Fibroblast of lung (primary cell): ENCODE data around the gene C1RL. TPM values are rescaled to one million over a fixed set of nuclear protein-coding genes. Genes with fewer than 3 reads are reported as not detected.

ENCODE experiments used
- DNase-seq, 2 donors: peaks; one replicate each; pipeline versions ENCODE4 v3.0.0 to v3.0.0-alpha.2; 2010; ENCODE audit warnings: low read depth in 2 of 2
- H2AFZ ChIP-seq: 2 replicates; pipeline ENCODE4 v1.5.1; 2012; ENCODE audit warnings: low read length, control low read depth, inconsistent platforms
- H3K27ac ChIP-seq: 2 replicates; pipeline ENCODE4 v1.5.1; 2011; ENCODE audit warnings: low read length, control low read depth; ENCODE audit not compliant: insufficient read depth
- H3K27me3 ChIP-seq: 2 replicates; pipeline ENCODE4 v1.5.1; 2011; ENCODE audit warnings: mild to moderate bottlenecking, low read length; ENCODE audit not compliant: control insufficient read depth, insufficient read depth
- H3K36me3 ChIP-seq: 2 replicates; pipeline ENCODE4 v1.5.1; 2011; ENCODE audit warnings: low read length; ENCODE audit not compliant: control insufficient read depth, insufficient read depth
- H3K4me1 ChIP-seq: 2 replicates; pipeline ENCODE4 v1.5.1; 2011; ENCODE audit warnings: low read length; ENCODE audit not compliant: control insufficient read depth, insufficient read depth; ENCODE audit errors: extremely low read depth
- H3K4me2 ChIP-seq: 2 replicates; pipeline ENCODE4 v1.5.1; 2011; ENCODE audit warnings: low read length, control low read depth; ENCODE audit not compliant: insufficient read depth; ENCODE audit errors: extremely low read depth
- H3K4me3 ChIP-seq, 4 experiments: fragments of 200-600 bp in 1 of 4; sonication (generic) in 1 of 4; replicated peaks in 1 of 4; 2 replicates each; pipeline ENCODE4 v1.5.1; 2011 to 2016; ENCODE audit warnings: low read length in 4 of 4, low read depth in 3 of 4, mild to moderate bottlenecking in 3 of 4, control low read depth in 2 of 4, inconsistent platforms in 1 of 4, mixed read lengths in 1 of 4; ENCODE audit not compliant: insufficient read depth in 1 of 4; ENCODE audit errors: control extremely low read depth in 1 of 4
- H3K79me2 ChIP-seq: 2 replicates; pipeline ENCODE4 v1.5.1; 2012; ENCODE audit warnings: mild to moderate bottlenecking, low read length, inconsistent platforms; ENCODE audit not compliant: control insufficient read depth, insufficient read depth
- H3K9ac ChIP-seq: 2 replicates; pipeline ENCODE4 v1.5.1; 2011; ENCODE audit warnings: mild to moderate bottlenecking, low read length, control low read depth; ENCODE audit not compliant: insufficient read depth
- H3K9me3 ChIP-seq: 2 replicates; pipeline ENCODE4 v1.5.1; 2012; ENCODE audit warnings: low read depth, low read length; ENCODE audit not compliant: control insufficient read depth, insufficient read depth
- H4K20me1 ChIP-seq: 2 replicates; pipeline ENCODE4 v1.5.1; 2011; ENCODE audit warnings: low read length; ENCODE audit not compliant: control insufficient read depth, insufficient read depth; ENCODE audit errors: extremely low read depth
- EZH2 ChIP-seq: IDR thresholded peaks from 2 replicates; pipeline ENCODE4 v1.5.1; 2012; ENCODE audit warnings: low read length, control low read depth, mild to moderate bottlenecking; ENCODE audit errors: missing control alignments
- polyA plus RNA-seq, 2 donors: library from polyadenylated mRNA; depleted of rRNA in 1 of 2; stranded (reverse) in 1 of 2; unstranded in 1 of 2; fragments of >200 nt; gene quantifications; 2 replicates each; pipeline ENCODE4 v1.2.1, GENCODE V29; 2011 to 2012; ENCODE audit warnings: missing spikeins in 1 of 2
- total RNA-seq: library from RNA; depleted of rRNA; stranded (reverse); fragments of >200 nt; gene quantifications from 2 replicates; pipeline ENCODE4 v1.2.1, GENCODE V29; 2014
- TF ChIP-seq, protein P1 (sequence below), 2 donors: IDR thresholded peaks in 1 of 2; conservative IDR thresholded peaks in 1 of 2; 1 replicate in 1 of 2; 2 replicates in 1 of 2; pipeline ENCODE4 v1.5.1; 2011 to 2012; ENCODE audit warnings: low read length in 2 of 2, control low read depth in 1 of 2, inconsistent platforms in 1 of 2, low read depth in 1 of 2, mild to moderate bottlenecking in 1 of 2

C1RL gene
- total and polyA plus RNA-seq, 2 donors (not counting 1 experiment from before 2014, with no cell fraction given): 46.2 to 64.9 TPM

DNA sequence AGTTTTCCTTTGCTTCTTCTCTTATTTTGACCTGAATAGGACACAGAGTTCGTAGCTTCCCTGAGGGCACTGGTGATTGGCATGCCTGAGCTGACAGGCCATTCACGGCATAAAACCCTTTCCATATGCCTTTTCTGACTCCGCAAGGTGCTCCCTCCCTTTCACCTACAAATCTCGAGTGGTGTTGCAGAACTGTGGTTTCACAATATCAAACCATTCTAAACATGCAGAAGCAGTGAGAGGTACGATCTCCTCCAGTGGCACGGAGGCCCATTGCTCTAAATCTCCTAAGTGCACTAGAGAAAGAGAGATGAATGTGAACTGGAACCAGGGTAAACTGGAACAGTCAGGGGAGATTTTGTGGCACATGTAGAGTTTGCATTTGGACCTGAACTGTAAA, 45.0 kb upstream of the C1RL start:
- Histone ChIP-seq H3K79me2 (no peaks in the 10 kb centered on the region), H3K4me2 (no peak overlapping the region), H3K9ac (no peak overlapping the region), H3K27me3 (no peaks in the 10 kb centered on the region), H3K4me1 (no peaks in the 10 kb centered on the region), H3K36me3 (no peaks in the 10 kb centered on the region), H3K9me3 (no peaks in the 10 kb centered on the region), H4K20me1 (no peaks in the 10 kb centered on the region), H2AFZ (no peak overlapping the region), H3K27ac (no peak overlapping the region), H3K4me3 (no peak overlapping the region)
- TF ChIP-seq, protein P1, sequence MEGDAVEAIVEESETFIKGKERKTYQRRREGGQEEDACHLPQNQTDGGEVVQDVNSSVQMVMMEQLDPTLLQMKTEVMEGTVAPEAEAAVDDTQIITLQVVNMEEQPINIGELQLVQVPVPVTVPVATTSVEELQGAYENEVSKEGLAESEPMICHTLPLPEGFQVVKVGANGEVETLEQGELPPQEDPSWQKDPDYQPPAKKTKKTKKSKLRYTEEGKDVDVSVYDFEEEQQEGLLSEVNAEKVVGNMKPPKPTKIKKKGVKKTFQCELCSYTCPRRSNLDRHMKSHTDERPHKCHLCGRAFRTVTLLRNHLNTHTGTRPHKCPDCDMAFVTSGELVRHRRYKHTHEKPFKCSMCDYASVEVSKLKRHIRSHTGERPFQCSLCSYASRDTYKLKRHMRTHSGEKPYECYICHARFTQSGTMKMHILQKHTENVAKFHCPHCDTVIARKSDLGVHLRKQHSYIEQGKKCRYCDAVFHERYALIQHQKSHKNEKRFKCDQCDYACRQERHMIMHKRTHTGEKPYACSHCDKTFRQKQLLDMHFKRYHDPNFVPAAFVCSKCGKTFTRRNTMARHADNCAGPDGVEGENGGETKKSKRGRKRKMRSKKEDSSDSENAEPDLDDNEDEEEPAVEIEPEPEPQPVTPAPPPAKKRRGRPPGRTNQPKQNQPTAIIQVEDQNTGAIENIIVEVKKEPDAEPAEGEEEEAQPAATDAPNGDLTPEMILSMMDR (conservative IDR thresholded peaks at IDR 0.05 in 1 of 2, IDR thresholded peaks at IDR 0.05 in 1 of 2; ENCODE audit: low read depth in 1 of 2, low read length in 2 of 2): no peak
- no peak for TF ChIP-seq EZH2
- no peak for DNase-seq

DNA sequence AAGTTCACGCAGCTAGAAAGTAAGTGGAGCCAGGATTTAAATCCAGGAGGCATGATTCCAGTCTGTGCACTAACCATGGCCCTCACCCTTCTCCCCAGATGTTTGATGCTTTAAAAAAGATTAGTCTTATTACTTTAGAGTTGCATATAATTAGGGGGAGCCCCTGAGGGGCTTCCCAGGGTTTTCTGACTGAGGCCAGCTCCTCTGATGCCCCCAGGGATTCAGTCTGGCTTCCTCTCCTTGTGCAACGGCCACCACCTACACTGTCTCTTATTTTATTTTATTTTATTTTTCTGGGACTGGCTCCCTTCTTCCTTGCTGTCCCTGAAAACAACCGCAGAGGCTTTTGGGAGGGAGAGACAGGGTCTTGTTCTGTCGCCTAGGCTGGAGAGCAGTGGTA, 43.8 kb upstream of the C1RL start:
- no peak overlapping the region for H3K4me2 ChIP-seq
- H3K4me1 ChIP-seq: no peaks in the 10 kb centered on the region
- no peak for DNase-seq
- no peak overlapping the region for H2AFZ ChIP-seq
- no peaks in the 10 kb centered on the region for H3K36me3 ChIP-seq
- H4K20me1 ChIP-seq: no peaks in the 10 kb centered on the region
- TF ChIP-seq, protein P1 (conservative IDR thresholded peaks at IDR 0.05 in 1 of 2, IDR thresholded peaks at IDR 0.05 in 1 of 2; ENCODE audit: low read depth in 1 of 2, low read length in 2 of 2): no peak
- no peak for TF ChIP-seq EZH2
- no peaks in the 10 kb centered on the region for H3K79me2 ChIP-seq
- no peak overlapping the region for H3K4me3 ChIP-seq
- no peaks in the 10 kb centered on the region for H3K27me3 ChIP-seq
- no peak overlapping the region for H3K9ac ChIP-seq
- no peak overlapping the region for H3K27ac ChIP-seq
- no peaks in the 10 kb centered on the region for H3K9me3 ChIP-seq

DNA sequence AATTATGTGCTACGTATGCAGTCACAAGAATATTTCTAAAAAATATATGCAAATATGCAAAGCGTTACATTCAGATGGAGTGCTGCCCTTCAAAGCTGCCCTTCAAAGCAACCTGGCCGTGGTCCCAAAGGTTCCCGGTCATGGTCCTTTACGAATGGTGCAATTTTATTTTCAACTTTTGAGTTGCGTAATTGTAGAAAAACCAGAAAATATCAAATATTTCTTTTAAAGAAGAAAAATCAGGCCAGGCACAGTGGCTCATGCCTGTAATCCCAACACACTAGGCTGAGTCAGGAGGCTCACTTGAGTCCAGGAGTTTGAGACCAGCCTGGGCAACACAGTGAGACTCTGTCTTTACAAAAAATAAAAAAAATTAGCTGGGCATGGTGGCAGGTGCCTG, 42.5 kb upstream of the C1RL start:
- TF ChIP-seq, protein P1 (conservative IDR thresholded peaks at IDR 0.05 in 1 of 2, IDR thresholded peaks at IDR 0.05 in 1 of 2; ENCODE audit: low read depth in 1 of 2, low read length in 2 of 2): no peak
- no peak for TF ChIP-seq EZH2
- DNase-seq: no peak
- H4K20me1 ChIP-seq: no peaks in the 10 kb centered on the region
- H3K36me3 ChIP-seq: no peaks in the 10 kb centered on the region
- H3K4me2 ChIP-seq: no peak overlapping the region
- no peaks in the 10 kb centered on the region for H3K9me3 ChIP-seq
- H3K4me1 ChIP-seq: no peaks in the 10 kb centered on the region
- H3K4me3 ChIP-seq: no peak overlapping the region
- H3K9ac ChIP-seq: no peak overlapping the region
- H2AFZ ChIP-seq: no peak overlapping the region
- H3K27me3 ChIP-seq: no peaks in the 10 kb centered on the region
- H3K79me2 ChIP-seq: no peaks in the 10 kb centered on the region
- H3K27ac ChIP-seq: no peak overlapping the region
